HL-60 (cell line): ENCODE results near the gene PRRX1.

Source experiments
- DNase-seq, 2 experiments: peaks; one replicate each; pipeline ENCODE4 v3.0.0-alpha.2; 2010 to 2020; ENCODE audit warnings: low read depth in 1 of 2, low spot score in 1 of 2
- H3K27ac ChIP-seq: fragments of 250-450 bp; sonication (Bioruptor Pico); replicated peaks from 2 replicates; pipeline ENCODE4 v1.5.1; 2020; ENCODE audit warnings: mild to moderate bottlenecking, moderate library complexity
- H3K27me3 ChIP-seq: fragments of 250-450 bp; sonication (Bioruptor Pico); 2 replicates; pipeline ENCODE4 v1.5.1; 2021; ENCODE audit warnings: mild to moderate bottlenecking, moderate library complexity; ENCODE audit not compliant: insufficient read depth, poor library complexity, severe bottlenecking
- H3K4me3 ChIP-seq: replicated peaks from 2 replicates; pipeline ENCODE4 v1.5.1; 2011; ENCODE audit warnings: mild to moderate bottlenecking, control low read depth, low read length; ENCODE audit not compliant: insufficient read depth
- GABPA ChIP-seq: IDR thresholded peaks from 2 replicates; pipeline ENCODE4 v1.6.1; 2012; ENCODE audit warnings: low read depth
- POLR2AphosphoS5 ChIP-seq: IDR thresholded peaks from 2 replicates; pipeline ENCODE4 v1.6.1; 2012; ENCODE audit warnings: low read depth
- REST ChIP-seq: IDR thresholded peaks from 2 replicates; pipeline ENCODE4 v1.6.1; 2012; ENCODE audit warnings: low read depth; ENCODE audit not compliant: insufficient replicate concordance
- SPI1 ChIP-seq: IDR thresholded peaks from 2 replicates; pipeline ENCODE4 v1.6.1; 2012; ENCODE audit warnings: low read depth, mild to moderate bottlenecking, borderline replicate concordance
- TF ChIP-seq, protein P1 (sequence below): IDR thresholded peaks from one replicate; pipeline ENCODE4 v1.5.1; 2011; ENCODE audit warnings: low read length, control low read depth, inconsistent platforms; ENCODE audit not compliant: insufficient read depth

Gene PRRX1

DNA sequence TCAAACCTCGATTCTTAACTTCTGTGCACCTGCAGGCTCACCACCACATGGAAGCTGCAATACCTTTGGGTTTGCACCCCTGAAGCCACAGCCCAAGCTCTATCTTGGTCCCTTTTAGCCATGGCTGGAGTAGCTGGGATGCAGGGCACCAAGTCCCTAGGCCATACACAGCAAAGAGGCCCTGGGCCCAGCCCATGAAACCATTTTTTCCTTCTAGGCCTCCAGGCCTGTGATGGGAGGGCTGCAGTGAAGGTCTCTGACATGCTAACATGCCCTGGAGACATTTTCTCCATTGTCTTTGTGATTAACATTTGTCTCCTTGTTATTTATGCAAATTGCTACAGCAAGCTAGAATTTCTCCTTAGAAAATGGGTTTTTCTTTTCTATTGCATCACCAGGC, 79.2 kb downstream of the PRRX1 start:
- no peak for DNase-seq
- Histone ChIP-seq H3K4me3 (no peak overlapping the region), H3K27ac (no peak overlapping the region), H3K27me3 (no peaks in the 10 kb centered on the region)
- TF ChIP-seq GABPA: no peak
- TF ChIP-seq POLR2AphosphoS5: no peak
- no peak for TF ChIP-seq SPI1
- no peak for TF ChIP-seq REST
- TF ChIP-seq, protein P1, sequence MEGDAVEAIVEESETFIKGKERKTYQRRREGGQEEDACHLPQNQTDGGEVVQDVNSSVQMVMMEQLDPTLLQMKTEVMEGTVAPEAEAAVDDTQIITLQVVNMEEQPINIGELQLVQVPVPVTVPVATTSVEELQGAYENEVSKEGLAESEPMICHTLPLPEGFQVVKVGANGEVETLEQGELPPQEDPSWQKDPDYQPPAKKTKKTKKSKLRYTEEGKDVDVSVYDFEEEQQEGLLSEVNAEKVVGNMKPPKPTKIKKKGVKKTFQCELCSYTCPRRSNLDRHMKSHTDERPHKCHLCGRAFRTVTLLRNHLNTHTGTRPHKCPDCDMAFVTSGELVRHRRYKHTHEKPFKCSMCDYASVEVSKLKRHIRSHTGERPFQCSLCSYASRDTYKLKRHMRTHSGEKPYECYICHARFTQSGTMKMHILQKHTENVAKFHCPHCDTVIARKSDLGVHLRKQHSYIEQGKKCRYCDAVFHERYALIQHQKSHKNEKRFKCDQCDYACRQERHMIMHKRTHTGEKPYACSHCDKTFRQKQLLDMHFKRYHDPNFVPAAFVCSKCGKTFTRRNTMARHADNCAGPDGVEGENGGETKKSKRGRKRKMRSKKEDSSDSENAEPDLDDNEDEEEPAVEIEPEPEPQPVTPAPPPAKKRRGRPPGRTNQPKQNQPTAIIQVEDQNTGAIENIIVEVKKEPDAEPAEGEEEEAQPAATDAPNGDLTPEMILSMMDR: no peak

DNA sequence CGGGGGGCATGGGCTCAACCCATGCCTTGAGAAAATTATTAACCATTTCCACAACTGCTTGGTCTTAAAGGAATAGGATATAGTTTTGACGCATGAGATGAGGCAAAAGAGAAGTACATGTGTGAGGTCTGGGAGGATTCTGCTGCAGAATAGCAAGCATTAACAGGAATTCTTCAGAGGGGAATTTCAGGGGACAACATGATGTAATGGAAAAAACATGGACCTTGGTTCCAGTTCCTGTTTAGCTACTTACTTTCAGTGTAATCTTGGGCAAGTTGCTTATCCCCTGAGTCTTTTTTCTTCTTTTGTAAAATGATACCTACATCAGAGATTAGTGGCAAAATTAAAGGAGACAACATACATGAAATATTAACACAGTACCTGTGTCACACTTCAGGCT, 85.6 kb downstream of the PRRX1 start:
- no peaks in the 10 kb centered on the region for H3K27me3 ChIP-seq
- DNase-seq: no peak
- TF ChIP-seq, protein P1: no peak
- TF ChIP-seq SPI1 (no peak), POLR2AphosphoS5 (no peak), REST (no peak), GABPA (no peak)
- no peak overlapping the region for H3K27ac ChIP-seq
- no peak overlapping the region for H3K4me3 ChIP-seq

- no peak overlapping the region for H3K4me3 ChIP-seq
- DNase-seq: no peak
- H3K27ac ChIP-seq: no peak overlapping the region
- no peaks in the 10 kb centered on the region for H3K27me3 ChIP-seq
- TF ChIP-seq POLR2AphosphoS5 (no peak), SPI1 (no peak), REST (no peak), GABPA (no peak)
- TF ChIP-seq, protein P1: no peak
Measured at GRCh38 chr1:170749959-170750358, 86.0 kb downstream of the PRRX1 start.
